ENCODE measurements around the gene FZR1. TPM values are rescaled to one million over a fixed set of nuclear protein-coding genes. Genes with fewer than 3 reads are reported as not detected.
A peak's percentile ranks its signal among the peaks of the same experiment; 100 is the strongest.

Gene FZR1
- polyA plus RNA-seq, 2 of the 4 experiments (the other 2 are of a cell fraction), result 13.9 to 18.1 TPM

DNA sequence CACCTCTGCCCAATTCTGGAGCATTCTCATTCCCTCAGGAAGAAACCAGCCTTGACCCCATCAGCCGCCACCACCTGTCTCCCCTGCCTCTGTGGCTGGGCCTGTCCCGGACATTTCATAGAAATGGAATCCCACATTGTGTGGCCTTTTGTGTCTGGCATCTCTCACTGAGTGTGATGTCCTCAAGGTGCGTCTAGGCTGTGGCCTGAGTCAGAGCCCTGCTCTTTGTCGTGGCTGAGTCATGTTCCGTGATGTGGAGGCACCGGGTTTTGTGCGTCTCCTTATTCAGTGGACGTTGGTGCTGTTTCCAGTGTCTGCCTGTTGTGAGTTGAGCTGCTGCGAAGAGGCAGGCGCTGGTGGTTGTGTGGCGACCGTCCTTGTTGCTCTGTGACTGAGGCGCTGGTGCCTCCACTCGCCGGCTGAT is 3.5 kb downstream of the FZR1 start:
- ATAC-seq (no peak), DNase-seq (ENCODE audit: low read depth in 1 of 2, low spot score in 1 of 2) (no peak), FAIRE-seq (no peak)
- no peak overlapping the region for H3K4me3 ChIP-seq
- H3K27ac ChIP-seq, result peak overlapping the region in 1 of 2 experiments; percentile 45; a peak in 1 of 6 replicates
- CTCF ChIA-PET, result no interaction called here
- H3K9me3 ChIP-seq, result no peaks in the 10 kb centered on the region
- 72% methylated on average over 10 of the region's 15 CpGs for WGBS (ENCODE audit: missing lambda C conversion rate)
- POLR2A ChIA-PET, result no interaction called here
- H3K4me1 ChIP-seq, result peaks cover 28% of the 10 kb centered on the region
- 0 out of 3 replicates have a peak overlapping the region, but pooled peaks have one; percentile 19 for H3K4me2 ChIP-seq
- no peak for TF ChIP-seq FOXS1 (CRISPR knock-in tag; IDR thresholded peaks at IDR 0.05)
- TF ChIP-seq, protein P1, sequence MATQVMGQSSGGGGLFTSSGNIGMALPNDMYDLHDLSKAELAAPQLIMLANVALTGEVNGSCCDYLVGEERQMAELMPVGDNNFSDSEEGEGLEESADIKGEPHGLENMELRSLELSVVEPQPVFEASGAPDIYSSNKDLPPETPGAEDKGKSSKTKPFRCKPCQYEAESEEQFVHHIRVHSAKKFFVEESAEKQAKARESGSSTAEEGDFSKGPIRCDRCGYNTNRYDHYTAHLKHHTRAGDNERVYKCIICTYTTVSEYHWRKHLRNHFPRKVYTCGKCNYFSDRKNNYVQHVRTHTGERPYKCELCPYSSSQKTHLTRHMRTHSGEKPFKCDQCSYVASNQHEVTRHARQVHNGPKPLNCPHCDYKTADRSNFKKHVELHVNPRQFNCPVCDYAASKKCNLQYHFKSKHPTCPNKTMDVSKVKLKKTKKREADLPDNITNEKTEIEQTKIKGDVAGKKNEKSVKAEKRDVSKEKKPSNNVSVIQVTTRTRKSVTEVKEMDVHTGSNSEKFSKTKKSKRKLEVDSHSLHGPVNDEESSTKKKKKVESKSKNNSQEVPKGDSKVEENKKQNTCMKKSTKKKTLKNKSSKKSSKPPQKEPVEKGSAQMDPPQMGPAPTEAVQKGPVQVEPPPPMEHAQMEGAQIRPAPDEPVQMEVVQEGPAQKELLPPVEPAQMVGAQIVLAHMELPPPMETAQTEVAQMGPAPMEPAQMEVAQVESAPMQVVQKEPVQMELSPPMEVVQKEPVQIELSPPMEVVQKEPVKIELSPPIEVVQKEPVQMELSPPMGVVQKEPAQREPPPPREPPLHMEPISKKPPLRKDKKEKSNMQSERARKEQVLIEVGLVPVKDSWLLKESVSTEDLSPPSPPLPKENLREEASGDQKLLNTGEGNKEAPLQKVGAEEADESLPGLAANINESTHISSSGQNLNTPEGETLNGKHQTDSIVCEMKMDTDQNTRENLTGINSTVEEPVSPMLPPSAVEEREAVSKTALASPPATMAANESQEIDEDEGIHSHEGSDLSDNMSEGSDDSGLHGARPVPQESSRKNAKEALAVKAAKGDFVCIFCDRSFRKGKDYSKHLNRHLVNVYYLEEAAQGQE (IDR thresholded peaks at IDR 0.05), result no peak
- TF ChIP-seq TFCP2L1 (CRISPR knock-in tag; IDR thresholded peaks at IDR 0.05), result no peak

- FAIRE-seq (no peak), ATAC-seq (no peak), DNase-seq (ENCODE audit: low read depth in 1 of 2, low spot score in 1 of 2) (no peak)
- peaks cover 21% of the 10 kb centered on the region for H3K4me1 ChIP-seq
- CTCF ChIA-PET, result interaction anchor here (0.6 kb wide), 1 partner anchor 42 kb away, joined by 3 read pairs; no protein-coding TSS in a partner anchor
- POLR2A ChIA-PET, result no interaction called here
- H3K27ac ChIP-seq, result no peak overlapping the region
- H3K9me3 ChIP-seq, result no peaks in the 10 kb centered on the region
- no peak overlapping the region for H3K4me3 ChIP-seq
- H3K4me2 ChIP-seq, result no peak overlapping the region
- no peak for TF ChIP-seq ZNF302 (CRISPR knock-in tag; IDR thresholded peaks at IDR 0.05)
- no peak for TF ChIP-seq CBX2 (IDR thresholded peaks at IDR 0.05; ENCODE audit: borderline replicate concordance, low read depth)
- no peak for TF ChIP-seq ZSCAN20 (CRISPR knock-in tag; IDR thresholded peaks at IDR 0.05)
- TF ChIP-seq, protein P2, sequence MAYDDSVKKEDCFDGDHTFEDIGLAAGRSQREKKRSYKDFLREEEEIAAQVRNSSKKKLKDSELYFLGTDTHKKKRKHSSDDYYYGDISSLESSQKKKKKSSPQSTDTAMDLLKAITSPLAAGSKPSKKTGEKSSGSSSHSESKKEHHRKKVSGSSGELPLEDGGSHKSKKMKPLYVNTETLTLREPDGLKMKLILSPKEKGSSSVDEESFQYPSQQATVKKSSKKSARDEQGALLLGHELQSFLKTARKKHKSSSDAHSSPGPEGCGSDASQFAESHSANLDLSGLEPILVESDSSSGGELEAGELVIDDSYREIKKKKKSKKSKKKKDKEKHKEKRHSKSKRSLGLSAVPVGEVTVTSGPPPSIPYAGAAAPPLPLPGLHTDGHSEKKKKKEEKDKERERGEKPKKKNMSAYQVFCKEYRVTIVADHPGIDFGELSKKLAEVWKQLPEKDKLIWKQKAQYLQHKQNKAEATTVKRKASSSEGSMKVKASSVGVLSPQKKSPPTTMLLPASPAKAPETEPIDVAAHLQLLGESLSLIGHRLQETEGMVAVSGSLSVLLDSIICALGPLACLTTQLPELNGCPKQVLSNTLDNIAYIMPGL (CRISPR knock-in tag; IDR thresholded peaks at IDR 0.05; ENCODE audit: borderline replicate concordance), result no peak
- no peak for TF ChIP-seq RARB (CRISPR knock-in tag; IDR thresholded peaks at IDR 0.05)
- TF ChIP-seq CBX8 (IDR thresholded peaks at IDR 0.05), result no peak
- no peak for TF ChIP-seq KDM5A (IDR thresholded peaks at IDR 0.05)
- no peak for TF ChIP-seq CHD2 (IDR thresholded peaks at IDR 0.05; ENCODE audit: low read length, partially characterized antibody)
- WGBS (ENCODE audit: missing lambda C conversion rate), result 94% methylated on average over 12 of the region's 22 CpGs
Observed at GRCh38 chr19:3510727-3511126, 4.6 kb downstream of the FZR1 start.

GRCh38 chr19:3511506-3512251 is 5.6 kb downstream of the FZR1 start:
- H3K4me1 ChIP-seq, result peaks cover 24% of the 10 kb centered on the region
- H3K4me3 ChIP-seq, result no peak overlapping the region
- WGBS (ENCODE audit: missing lambda C conversion rate), result 90% methylated on average over 22 of the region's 26 CpGs
- no peaks in the 10 kb centered on the region for H3K9me3 ChIP-seq
- CTCF ChIA-PET, result interaction anchor here (0.7 to 1.9 kb wide), 2 partner anchors 8 to 34 kb away, joined by 3 to 10 read pairs; no protein-coding TSS in a partner anchor
- TF ChIP-seq, protein P3, sequence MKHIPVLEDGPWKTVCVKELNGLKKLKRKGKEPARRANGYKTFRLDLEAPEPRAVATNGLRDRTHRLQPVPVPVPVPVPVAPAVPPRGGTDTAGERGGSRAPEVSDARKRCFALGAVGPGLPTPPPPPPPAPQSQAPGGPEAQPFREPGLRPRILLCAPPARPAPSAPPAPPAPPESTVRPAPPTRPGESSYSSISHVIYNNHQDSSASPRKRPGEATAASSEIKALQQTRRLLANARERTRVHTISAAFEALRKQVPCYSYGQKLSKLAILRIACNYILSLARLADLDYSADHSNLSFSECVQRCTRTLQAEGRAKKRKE (CRISPR knock-in tag; IDR thresholded peaks at IDR 0.05; ENCODE audit: low read depth), result no peak
- TF ChIP-seq HOXB13 (CRISPR knock-in tag; IDR thresholded peaks at IDR 0.05; ENCODE audit: low read depth) (no peak), FOSL2 (IDR thresholded peaks at IDR 0.05) (no peak), FOSL2 (CRISPR knock-in tag; IDR thresholded peaks at IDR 0.05) (no peak), SMC3 (IDR thresholded peaks at IDR 0.05) (no peak), NR3C1 (IDR thresholded peaks at IDR 0.05) (no peak), TFCP2L1 (CRISPR knock-in tag; IDR thresholded peaks at IDR 0.05) (no peak), ZNF302 (CRISPR knock-in tag; IDR thresholded peaks at IDR 0.05) (no peak), RARB (CRISPR knock-in tag; IDR thresholded peaks at IDR 0.05) (no peak), MAZ (IDR thresholded peaks at IDR 0.05; ENCODE audit: borderline replicate concordance, low read depth, low read length) (no peak), HOXA7 (CRISPR knock-in tag; IDR thresholded peaks at IDR 0.05) (no peak), JUN (IDR thresholded peaks at IDR 0.05) (no peak), ESRRA (IDR thresholded peaks at IDR 0.05; ENCODE audit: borderline replicate concordance, low read length) (no peak), TP53 (CRISPR knock-in tag; IDR thresholded peaks at IDR 0.05) (no peak)
- TF ChIP-seq, protein P4, sequence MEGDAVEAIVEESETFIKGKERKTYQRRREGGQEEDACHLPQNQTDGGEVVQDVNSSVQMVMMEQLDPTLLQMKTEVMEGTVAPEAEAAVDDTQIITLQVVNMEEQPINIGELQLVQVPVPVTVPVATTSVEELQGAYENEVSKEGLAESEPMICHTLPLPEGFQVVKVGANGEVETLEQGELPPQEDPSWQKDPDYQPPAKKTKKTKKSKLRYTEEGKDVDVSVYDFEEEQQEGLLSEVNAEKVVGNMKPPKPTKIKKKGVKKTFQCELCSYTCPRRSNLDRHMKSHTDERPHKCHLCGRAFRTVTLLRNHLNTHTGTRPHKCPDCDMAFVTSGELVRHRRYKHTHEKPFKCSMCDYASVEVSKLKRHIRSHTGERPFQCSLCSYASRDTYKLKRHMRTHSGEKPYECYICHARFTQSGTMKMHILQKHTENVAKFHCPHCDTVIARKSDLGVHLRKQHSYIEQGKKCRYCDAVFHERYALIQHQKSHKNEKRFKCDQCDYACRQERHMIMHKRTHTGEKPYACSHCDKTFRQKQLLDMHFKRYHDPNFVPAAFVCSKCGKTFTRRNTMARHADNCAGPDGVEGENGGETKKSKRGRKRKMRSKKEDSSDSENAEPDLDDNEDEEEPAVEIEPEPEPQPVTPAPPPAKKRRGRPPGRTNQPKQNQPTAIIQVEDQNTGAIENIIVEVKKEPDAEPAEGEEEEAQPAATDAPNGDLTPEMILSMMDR (IDR thresholded peaks at IDR 0.05), result no peak
- TF ChIP-seq, protein P5, sequence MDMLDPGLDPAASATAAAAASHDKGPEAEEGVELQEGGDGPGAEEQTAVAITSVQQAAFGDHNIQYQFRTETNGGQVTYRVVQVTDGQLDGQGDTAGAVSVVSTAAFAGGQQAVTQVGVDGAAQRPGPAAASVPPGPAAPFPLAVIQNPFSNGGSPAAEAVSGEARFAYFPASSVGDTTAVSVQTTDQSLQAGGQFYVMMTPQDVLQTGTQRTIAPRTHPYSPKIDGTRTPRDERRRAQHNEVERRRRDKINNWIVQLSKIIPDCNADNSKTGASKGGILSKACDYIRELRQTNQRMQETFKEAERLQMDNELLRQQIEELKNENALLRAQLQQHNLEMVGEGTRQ (IDR thresholded peaks at IDR 0.05), result no peak
- POLR2A ChIA-PET, result no interaction called here
- H3K27ac ChIP-seq, result no peak overlapping the region
- FAIRE-seq, result no peak
- ATAC-seq, result no peak
- no peak overlapping the region for H3K4me2 ChIP-seq
- DNase-seq (ENCODE audit: low read depth in 1 of 2, low spot score in 1 of 2), result no peak

All from A549 (cell line).